SK-N-MC (cell line): ENCODE measurements around the gene CAPSL.

ENCODE experiments used
- EZH2 ChIP-seq: fragments of 200-600 bp; sonication (generic); IDR thresholded peaks from one replicate; pipeline ENCODE4 v1.6.1; 2017; ENCODE audit warnings: antibody characterized with exemption
- POLR2AphosphoS5 ChIP-seq: IDR thresholded peaks from 2 replicates; pipeline ENCODE4 v1.6.1; 2012; ENCODE audit warnings: mild to moderate bottlenecking, low read depth, low read length, borderline replicate concordance

GRCh38 chr5:35919191-35919590 lies 19.2 kb downstream of the CAPSL start:
- TF ChIP-seq POLR2AphosphoS5, result no peak
- no peak for TF ChIP-seq EZH2
